GM20000 (cell line): Measurements from ENCODE around the gene PLD2.

Source experiments
- DNase-seq: peaks from one replicate; pipeline ENCODE4 v3.0.0; 2012; ENCODE audit warnings: low spot score
- TF ChIP-seq, protein P1 (sequence below): IDR thresholded peaks from 2 replicates; pipeline ENCODE4 v1.5.1; 2012; ENCODE audit warnings: mild to moderate bottlenecking, control low read depth; ENCODE audit errors: extremely low read depth, missing control alignments

The PLD2 gene

DNA sequence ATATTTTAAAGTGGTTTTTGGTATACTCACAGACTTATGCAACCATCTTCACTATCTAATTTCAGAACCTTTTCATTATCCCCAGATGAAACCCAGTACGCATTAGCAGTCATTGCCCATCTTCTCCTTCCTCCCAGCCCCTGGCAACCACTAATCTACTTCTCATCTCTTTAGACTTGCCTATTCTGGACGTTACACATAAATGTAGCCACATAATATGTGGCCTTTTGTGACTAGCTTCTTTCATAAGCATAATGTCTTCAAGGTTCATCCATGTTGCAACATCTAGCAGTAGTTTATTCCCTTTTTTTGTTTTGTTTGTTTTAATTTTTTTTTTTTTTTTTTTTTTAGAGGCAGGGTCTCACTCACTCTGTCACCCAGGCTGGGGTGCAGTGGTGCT lies 63.9 kb downstream of the PLD2 start:
- DNase-seq = no peak
- TF ChIP-seq, protein P1, sequence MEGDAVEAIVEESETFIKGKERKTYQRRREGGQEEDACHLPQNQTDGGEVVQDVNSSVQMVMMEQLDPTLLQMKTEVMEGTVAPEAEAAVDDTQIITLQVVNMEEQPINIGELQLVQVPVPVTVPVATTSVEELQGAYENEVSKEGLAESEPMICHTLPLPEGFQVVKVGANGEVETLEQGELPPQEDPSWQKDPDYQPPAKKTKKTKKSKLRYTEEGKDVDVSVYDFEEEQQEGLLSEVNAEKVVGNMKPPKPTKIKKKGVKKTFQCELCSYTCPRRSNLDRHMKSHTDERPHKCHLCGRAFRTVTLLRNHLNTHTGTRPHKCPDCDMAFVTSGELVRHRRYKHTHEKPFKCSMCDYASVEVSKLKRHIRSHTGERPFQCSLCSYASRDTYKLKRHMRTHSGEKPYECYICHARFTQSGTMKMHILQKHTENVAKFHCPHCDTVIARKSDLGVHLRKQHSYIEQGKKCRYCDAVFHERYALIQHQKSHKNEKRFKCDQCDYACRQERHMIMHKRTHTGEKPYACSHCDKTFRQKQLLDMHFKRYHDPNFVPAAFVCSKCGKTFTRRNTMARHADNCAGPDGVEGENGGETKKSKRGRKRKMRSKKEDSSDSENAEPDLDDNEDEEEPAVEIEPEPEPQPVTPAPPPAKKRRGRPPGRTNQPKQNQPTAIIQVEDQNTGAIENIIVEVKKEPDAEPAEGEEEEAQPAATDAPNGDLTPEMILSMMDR = no peak

DNA sequence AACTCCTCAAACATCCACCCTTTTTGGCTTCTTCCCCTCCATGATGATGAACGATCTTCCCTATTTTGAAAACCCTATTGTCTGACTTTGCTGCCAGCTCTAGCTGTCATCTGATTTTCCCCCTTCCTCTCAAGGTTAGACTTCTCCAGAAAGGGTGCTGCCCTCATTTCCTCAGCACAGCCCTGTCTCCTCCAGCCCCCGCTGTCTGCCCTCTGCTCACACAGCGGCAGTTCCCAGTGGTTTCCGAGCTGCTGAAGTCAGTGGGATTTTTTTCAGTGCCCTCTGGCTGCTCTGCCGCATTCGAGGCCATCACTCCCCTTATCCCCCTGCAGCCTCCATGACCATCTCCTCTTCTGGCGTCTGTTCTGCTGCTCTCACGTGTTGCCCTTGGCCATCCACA lies 65.8 kb downstream of the PLD2 start:
- DNase-seq = no peak
- TF ChIP-seq, protein P1 = no peak
